Measurements from ENCODE around the gene APOBEC2. TPM values are rescaled to one million over a fixed set of nuclear protein-coding genes. Genes with fewer than 3 reads are reported as not detected.

The APOBEC2 gene
- polyA plus RNA-seq, 3 donors: 0.22 to 0.82 (median 0.26) TPM

GRCh38 chr6:41033776-41034175, 19.2 kb upstream of the APOBEC2 start:
- DNase-seq (ENCODE audit: extremely low read depth in 1 of 11, low read depth in 9 of 11, low spot score in 4 of 11): no peak

GRCh38 chr6:41036186-41036585, 16.8 kb upstream of the APOBEC2 start:
- DNase-seq (ENCODE audit: extremely low read depth in 1 of 11, low read depth in 9 of 11, low spot score in 4 of 11): no peak

GRCh38 chr6:41036601-41037000, 16.4 kb upstream of the APOBEC2 start:
- DNase-seq (ENCODE audit: extremely low read depth in 1 of 11, low read depth in 9 of 11, low spot score in 4 of 11): no peak

GRCh38 chr6:41037107-41037900, 15.7 kb upstream of the APOBEC2 start:
- DNase-seq (ENCODE audit: extremely low read depth in 1 of 11, low read depth in 9 of 11, low spot score in 4 of 11): no peak

GRCh38 chr6:41038205-41038604, 14.8 kb upstream of the APOBEC2 start:
- DNase-seq (ENCODE audit: extremely low read depth in 1 of 11, low read depth in 9 of 11, low spot score in 4 of 11): no peak

GRCh38 chr6:41039060-41039998, 13.7 kb upstream of the APOBEC2 start, which contains the start of gene UNC5CL:
Gene UNC5CL (minus strand): TSS chr6:41039221. CDS start chr6:41035074, 4,147 bp downstream.
- no peak for DNase-seq (ENCODE audit: extremely low read depth in 1 of 11, low read depth in 9 of 11, low spot score in 4 of 11)

GRCh38 chr6:41040101-41040939, 12.7 kb upstream of the APOBEC2 start:
- DNase-seq (ENCODE audit: extremely low read depth in 1 of 11, low read depth in 9 of 11, low spot score in 4 of 11): no peak

GRCh38 chr6:41040940-41041536, 12.0 kb upstream of the APOBEC2 start:
- DNase-seq (ENCODE audit: extremely low read depth in 1 of 11, low read depth in 9 of 11, low spot score in 4 of 11): no peak

GRCh38 chr6:41042226-41043055, 10.6 kb upstream of the APOBEC2 start, which contains the start of gene TSPO2:
Gene TSPO2 (plus strand): TSS chr6:41042467. CDS start chr6:41042986, 519 bp downstream.
- DNase-seq (ENCODE audit: extremely low read depth in 1 of 11, low read depth in 9 of 11, low spot score in 4 of 11): no peak

GRCh38 chr6:41043151-41043550, 9.9 kb upstream of the APOBEC2 start:
- DNase-seq (ENCODE audit: extremely low read depth in 1 of 11, low read depth in 9 of 11, low spot score in 4 of 11): no peak

- DNase-seq (ENCODE audit: extremely low read depth in 1 of 11, low read depth in 9 of 11, low spot score in 4 of 11): no peak
Measured at GRCh38 chr6:41045664-41046063, 7.3 kb upstream of the APOBEC2 start.

- no peak for DNase-seq (ENCODE audit: extremely low read depth in 1 of 11, low read depth in 9 of 11, low spot score in 4 of 11)
Measured at GRCh38 chr6:41046084-41046483, 6.9 kb upstream of the APOBEC2 start.

GRCh38 chr6:41047306-41047705, 5.7 kb upstream of the APOBEC2 start:
- no peak for DNase-seq (ENCODE audit: extremely low read depth in 1 of 11, low read depth in 9 of 11, low spot score in 4 of 11)

- DNase-seq (ENCODE audit: extremely low read depth in 1 of 11, low read depth in 9 of 11, low spot score in 4 of 11): no peak
Measured at GRCh38 chr6:41047745-41048732, 5.0 kb upstream of the APOBEC2 start.

GRCh38 chr6:41049521-41049920, 3.5 kb upstream of the APOBEC2 start:
- no peak for DNase-seq (ENCODE audit: extremely low read depth in 1 of 11, low read depth in 9 of 11, low spot score in 4 of 11)

- no peak for DNase-seq (ENCODE audit: extremely low read depth in 1 of 11, low read depth in 9 of 11, low spot score in 4 of 11)
Measured at GRCh38 chr6:41049955-41050354, 3.0 kb upstream of the APOBEC2 start.

- DNase-seq (ENCODE audit: extremely low read depth in 1 of 11, low read depth in 9 of 11, low spot score in 4 of 11): no peak
Measured at GRCh38 chr6:41050536-41050935, 2.5 kb upstream of the APOBEC2 start.

Measured in renal cortex interstitium (tissue), 11 donors.